Measurements from ENCODE around the gene CPTP.

Gene CPTP

GRCh38 chr1:1324524-1325287 lies at the start of gene CPTP, which contains the start of gene INTS11:
TSS of gene CPTP (plus strand) at chr1:1324802. CDS start at chr1:1326911, 2,109 bp downstream.
TSS of gene INTS11 (minus strand) at chr1:1324660. CDS start at chr1:1324608, 52 bp downstream.
- DNase-seq (ENCODE audit: low read depth in 2 of 2, low spot score in 1 of 2), result peak; percentile 91 to 92

- DNase-seq (ENCODE audit: low read depth in 2 of 2, low spot score in 1 of 2), result no peak
These were observed 49.6 kb upstream of the CPTP start for GRCh38 chr1:1274931-1275431.

- no peak for DNase-seq (ENCODE audit: low read depth in 2 of 2, low spot score in 1 of 2)
These were observed 48.8 kb upstream of the CPTP start for GRCh38 chr1:1275836-1276235.

- DNase-seq (ENCODE audit: low read depth in 2 of 2, low spot score in 1 of 2), result no peak
These were observed 46.0 kb upstream of the CPTP start for GRCh38 chr1:1278620-1279019.

GRCh38 chr1:1279028-1279427 lies 45.6 kb upstream of the CPTP start:
- no peak for DNase-seq (ENCODE audit: low read depth in 2 of 2, low spot score in 1 of 2)

- DNase-seq (ENCODE audit: low read depth in 2 of 2, low spot score in 1 of 2), result no peak
These were observed 43.7 kb upstream of the CPTP start for GRCh38 chr1:1280782-1281481.

GRCh38 chr1:1281533-1282321 lies 42.9 kb upstream of the CPTP start:
- no peak for DNase-seq (ENCODE audit: low read depth in 2 of 2, low spot score in 1 of 2)

GRCh38 chr1:1282998-1283397 lies 41.6 kb upstream of the CPTP start:
- DNase-seq (ENCODE audit: low read depth in 2 of 2, low spot score in 1 of 2), result no peak

- no peak for DNase-seq (ENCODE audit: low read depth in 2 of 2, low spot score in 1 of 2)
These were observed 40.8 kb upstream of the CPTP start for GRCh38 chr1:1283821-1284220.

- no peak for DNase-seq (ENCODE audit: low read depth in 2 of 2, low spot score in 1 of 2)
These were observed 40.1 kb upstream of the CPTP start for GRCh38 chr1:1284221-1285101.

- DNase-seq (ENCODE audit: low read depth in 2 of 2, low spot score in 1 of 2), result no peak
These were observed 39.5 kb upstream of the CPTP start for GRCh38 chr1:1285102-1285571.

GRCh38 chr1:1285611-1286311 lies 38.8 kb upstream of the CPTP start:
- no peak for DNase-seq (ENCODE audit: low read depth in 2 of 2, low spot score in 1 of 2)

GRCh38 chr1:1286313-1287261 lies 38.0 kb upstream of the CPTP start:
- no peak for DNase-seq (ENCODE audit: low read depth in 2 of 2, low spot score in 1 of 2)

GRCh38 chr1:1287288-1288110 lies 37.1 kb upstream of the CPTP start:
- DNase-seq (ENCODE audit: low read depth in 2 of 2, low spot score in 1 of 2), result no peak

- DNase-seq (ENCODE audit: low read depth in 2 of 2, low spot score in 1 of 2), result peak in 1 of 2 donors; percentile 32
These were observed 34.3 kb upstream of the CPTP start for GRCh38 chr1:1290238-1290731.

GRCh38 chr1:1291023-1291528 lies 33.5 kb upstream of the CPTP start:
- no peak for DNase-seq (ENCODE audit: low read depth in 2 of 2, low spot score in 1 of 2)
